Fibroblast of lung (primary cell): ENCODE measurements around the gene TM4SF5.

Source experiments
- EZH2 ChIP-seq: IDR thresholded peaks from 2 replicates; pipeline ENCODE4 v1.5.1; 2012; ENCODE audit warnings: low read length, control low read depth, mild to moderate bottlenecking; ENCODE audit errors: missing control alignments
- TF ChIP-seq, protein P1 (sequence below), 2 donors: IDR thresholded peaks in 1 of 2; conservative IDR thresholded peaks in 1 of 2; 1 replicate in 1 of 2; 2 replicates in 1 of 2; pipeline ENCODE4 v1.5.1; 2011 to 2012; ENCODE audit warnings: low read length in 2 of 2, control low read depth in 1 of 2, inconsistent platforms in 1 of 2, low read depth in 1 of 2, mild to moderate bottlenecking in 1 of 2

DNA sequence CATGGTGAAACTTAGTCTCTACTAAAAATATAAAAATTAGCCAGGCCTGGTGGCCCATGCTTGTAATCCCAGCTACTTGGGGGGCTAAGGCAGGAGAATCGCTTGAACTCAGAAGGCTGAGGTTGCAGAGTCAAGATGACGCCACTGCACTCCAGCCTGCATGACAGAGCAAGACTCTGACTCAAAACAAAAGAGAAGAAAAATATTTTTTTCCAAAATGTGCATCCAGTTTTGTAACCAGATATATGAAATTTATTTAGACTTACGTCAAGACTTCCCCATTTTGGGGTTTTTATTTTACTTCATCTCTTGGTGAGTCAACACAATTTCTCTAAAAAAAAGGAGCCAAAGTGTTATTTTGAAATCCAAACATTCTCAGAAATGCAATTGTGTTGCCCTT is 5.5 kb upstream of the TM4SF5 start:
- TF ChIP-seq, protein P1, sequence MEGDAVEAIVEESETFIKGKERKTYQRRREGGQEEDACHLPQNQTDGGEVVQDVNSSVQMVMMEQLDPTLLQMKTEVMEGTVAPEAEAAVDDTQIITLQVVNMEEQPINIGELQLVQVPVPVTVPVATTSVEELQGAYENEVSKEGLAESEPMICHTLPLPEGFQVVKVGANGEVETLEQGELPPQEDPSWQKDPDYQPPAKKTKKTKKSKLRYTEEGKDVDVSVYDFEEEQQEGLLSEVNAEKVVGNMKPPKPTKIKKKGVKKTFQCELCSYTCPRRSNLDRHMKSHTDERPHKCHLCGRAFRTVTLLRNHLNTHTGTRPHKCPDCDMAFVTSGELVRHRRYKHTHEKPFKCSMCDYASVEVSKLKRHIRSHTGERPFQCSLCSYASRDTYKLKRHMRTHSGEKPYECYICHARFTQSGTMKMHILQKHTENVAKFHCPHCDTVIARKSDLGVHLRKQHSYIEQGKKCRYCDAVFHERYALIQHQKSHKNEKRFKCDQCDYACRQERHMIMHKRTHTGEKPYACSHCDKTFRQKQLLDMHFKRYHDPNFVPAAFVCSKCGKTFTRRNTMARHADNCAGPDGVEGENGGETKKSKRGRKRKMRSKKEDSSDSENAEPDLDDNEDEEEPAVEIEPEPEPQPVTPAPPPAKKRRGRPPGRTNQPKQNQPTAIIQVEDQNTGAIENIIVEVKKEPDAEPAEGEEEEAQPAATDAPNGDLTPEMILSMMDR (conservative IDR thresholded peaks at IDR 0.05 in 1 of 2, IDR thresholded peaks at IDR 0.05 in 1 of 2; ENCODE audit: low read depth in 1 of 2, low read length in 2 of 2): no peak
- no peak for TF ChIP-seq EZH2
